ENCODE results near the gene GNA12.

GNA12 gene

GRCh38 chr7:2795906-2796305 is 48.2 kb downstream of the GNA12 start:
- no peak overlapping the region for H3K27ac ChIP-seq
- TF ChIP-seq CTCF (conservative IDR thresholded peaks at IDR 0.05), result no peak

GRCh38 chr7:2794836-2795636 is 49.1 kb downstream of the GNA12 start:
- H3K27ac ChIP-seq, result no peak overlapping the region
- TF ChIP-seq ZFX (IDR thresholded peaks at IDR 0.05) (no peak), CTCF (conservative IDR thresholded peaks at IDR 0.05) (no peak)

GRCh38 chr7:2792856-2793487 is 51.1 kb downstream of the GNA12 start:
- H3K27ac ChIP-seq, result no peak overlapping the region
- TF ChIP-seq CTCF (conservative IDR thresholded peaks at IDR 0.05) (no peak), ZFX (IDR thresholded peaks at IDR 0.05) (no peak)

GRCh38 chr7:2792235-2792634 is 51.9 kb downstream of the GNA12 start:
- TF ChIP-seq CTCF (conservative IDR thresholded peaks at IDR 0.05) (no peak), ZFX (IDR thresholded peaks at IDR 0.05) (no peak)
- no peak overlapping the region for H3K27ac ChIP-seq

GRCh38 chr7:2791390-2791789 is 52.7 kb downstream of the GNA12 start:
- TF ChIP-seq CTCF (conservative IDR thresholded peaks at IDR 0.05), result no peak
- TF ChIP-seq ZFX (IDR thresholded peaks at IDR 0.05), result no peak
- no peak overlapping the region for H3K27ac ChIP-seq

GRCh38 chr7:2787251-2787951 is 56.7 kb downstream of the GNA12 start:
- H3K27ac ChIP-seq, result no peak overlapping the region
- TF ChIP-seq CTCF (conservative IDR thresholded peaks at IDR 0.05), result no peak
- no peak for TF ChIP-seq ZFX (IDR thresholded peaks at IDR 0.05)

- no peak overlapping the region for H3K27ac ChIP-seq
These were observed 57.4 kb downstream of the GNA12 start for GRCh38 chr7:2786607-2787116.

More at GRCh38 chr7:2786607-2787116, 57.4 kb downstream of the GNA12 start:
- TF ChIP-seq ZFX (IDR thresholded peaks at IDR 0.05) (no peak), CTCF (conservative IDR thresholded peaks at IDR 0.05) (no peak)
